Ureter (tissue), 1 donor: ENCODE measurements around the gene PIGK. TPM values are rescaled to one million over a fixed set of nuclear protein-coding genes. Genes with fewer than 3 reads are reported as not detected.

Experiments
- DNase-seq: peaks from one replicate; pipeline ENCODE4 v3.0.0-alpha.2; 2020; ENCODE audit warnings: low spot score
- total RNA-seq: library from RNA; stranded (reverse); gene quantifications from one replicate; pipeline ENCODE4 v1.2.4, GENCODE V29; 2023
- donor health status: DM: yes; HTN: yes; CAD: no.

Gene PIGK
- total RNA-seq, 1 donor from 2014 or later: 29.5 TPM

DNA sequence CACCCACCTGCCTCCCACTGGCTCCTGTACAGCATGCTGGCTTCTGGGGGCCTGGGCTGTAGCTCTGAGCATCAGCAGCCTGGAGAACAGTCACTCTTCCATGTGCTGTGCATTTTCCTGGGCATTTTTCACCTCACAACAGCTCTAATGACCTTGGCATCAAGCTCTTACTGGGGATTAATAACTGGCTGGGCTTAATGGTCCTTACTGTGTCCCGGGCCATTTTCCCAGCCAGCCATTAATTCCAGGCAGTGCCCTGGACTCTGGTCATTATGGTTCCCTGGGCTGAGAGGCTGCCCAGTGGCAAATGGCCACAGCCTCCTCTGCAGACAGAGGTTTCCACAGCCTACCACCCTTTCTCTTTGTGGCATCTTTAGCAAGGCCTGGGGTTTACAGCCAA lies 180.1 kb downstream of the PIGK start:
- DNase-seq: no peak

Other genes with a start within 250 kb of the PIGK start
- 1.9 TPM for gene AK5, start 62.6 kb upstream of the PIGK start, total RNA-seq